Activated CD8-positive, alpha-beta T cell treated with anti-CD3 and anti-CD28 coated beads for 36 hours (primary cell): ENCODE data around the gene NF1. TPM values are rescaled to one million over a fixed set of nuclear protein-coding genes. Genes with fewer than 3 reads are reported as not detected.

ENCODE experiments used
- ATAC-seq: fragments of 200-7000 bp; cut with Tn5 transposase; one replicate; pipeline ENCODE4 v1.10.0; 2021; ENCODE audit warnings: mild to moderate bottlenecking, moderate library complexity
- CTCF ChIA-PET: fragments of 350-600 bp; sonication (Branson Sonifier 250); formaldehyde crosslinking; loops from one replicate; lab custom pipeline; 2021; ENCODE audit warnings: antibody characterized with exemption; lab: Charles Lee
- POLR2A ChIA-PET: fragments of 350-600 bp; sonication (Branson Sonifier 250); formaldehyde crosslinking; loops from one replicate; lab custom pipeline; 2021; ENCODE audit warnings: antibody characterized with exemption; lab: Charles Lee
- DNase-seq: peaks from one replicate; pipeline ENCODE4 v3.0.0-alpha.2; 2020
- H3K27ac Mint-ChIP-seq: one replicate; pipeline ENCODE4 v1.8.0; 2021; ENCODE audit warnings: mild to moderate bottlenecking, mixed read lengths
- H3K27me3 Mint-ChIP-seq: one replicate; pipeline ENCODE4 v1.8.0; 2021; ENCODE audit warnings: mixed read lengths
- H3K36me3 Mint-ChIP-seq: one replicate; pipeline ENCODE4 v1.8.0; 2021; ENCODE audit warnings: low read depth, mixed read lengths
- H3K4me1 Mint-ChIP-seq: one replicate; pipeline ENCODE4 v1.8.0; 2021; ENCODE audit warnings: low read depth, mixed read lengths
- H3K4me3 Mint-ChIP-seq: one replicate; pipeline ENCODE4 v1.8.0; 2021; ENCODE audit warnings: mild to moderate bottlenecking, moderate library complexity, mixed read lengths
- H3K9me3 Mint-ChIP-seq: one replicate; pipeline ENCODE4 v1.8.0; 2021; ENCODE audit warnings: mixed read lengths
- intact Hi-C: fragments of 100-400 bp; cut with micrococcal nuclease; formaldehyde crosslinking; loops from one replicate; pipeline ENCODE4 v1.10.0; 2022
- total RNA-seq, 2 experiments: library from RNA; stranded (reverse); gene quantifications; one replicate each; pipeline ENCODE4 v1.2.3, GENCODE V29; 2021
- TF ChIP-seq, protein P1 (sequence below): fragments of 200-600 bp; IDR thresholded peaks from one replicate; pipeline ENCODE4 v1.8.0; 2022; ENCODE audit warnings: antibody characterized with exemption, mild to moderate bottlenecking

NF1 gene
- total RNA-seq, 2 experiments from 2014 or later = 19.4 to 20.1 TPM

DNA sequence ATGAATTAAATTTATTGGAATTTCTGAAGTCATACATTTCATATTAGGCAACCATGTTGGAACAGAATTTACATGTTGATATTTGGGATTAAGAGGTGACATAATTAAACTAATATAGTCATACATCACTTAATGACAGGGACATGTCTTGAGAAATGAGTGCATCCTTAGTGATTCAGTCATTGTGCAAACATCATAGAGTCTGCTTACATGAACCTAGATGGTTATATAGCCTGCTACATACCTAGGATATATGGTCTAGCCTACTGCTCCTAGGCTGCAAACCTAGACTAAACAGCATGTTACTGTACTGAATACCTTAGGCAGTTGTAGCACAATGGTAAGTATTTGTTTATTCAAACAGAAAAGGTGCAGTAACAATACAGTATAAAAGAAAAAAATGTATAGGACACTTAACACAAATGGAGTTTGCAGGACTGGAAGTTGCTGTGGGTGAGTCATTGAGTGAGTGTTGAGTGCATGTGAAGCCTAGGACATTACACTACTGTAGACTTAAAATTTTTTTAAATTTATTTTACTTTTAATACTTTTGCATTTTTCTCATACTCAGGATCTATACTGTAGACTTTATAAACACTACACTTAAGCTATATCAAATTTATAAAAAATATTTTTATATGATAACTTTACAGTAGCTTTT lies 116.7 kb downstream of the NF1 start:
- intact Hi-C loops = no loop called here
- TF ChIP-seq, protein P1, sequence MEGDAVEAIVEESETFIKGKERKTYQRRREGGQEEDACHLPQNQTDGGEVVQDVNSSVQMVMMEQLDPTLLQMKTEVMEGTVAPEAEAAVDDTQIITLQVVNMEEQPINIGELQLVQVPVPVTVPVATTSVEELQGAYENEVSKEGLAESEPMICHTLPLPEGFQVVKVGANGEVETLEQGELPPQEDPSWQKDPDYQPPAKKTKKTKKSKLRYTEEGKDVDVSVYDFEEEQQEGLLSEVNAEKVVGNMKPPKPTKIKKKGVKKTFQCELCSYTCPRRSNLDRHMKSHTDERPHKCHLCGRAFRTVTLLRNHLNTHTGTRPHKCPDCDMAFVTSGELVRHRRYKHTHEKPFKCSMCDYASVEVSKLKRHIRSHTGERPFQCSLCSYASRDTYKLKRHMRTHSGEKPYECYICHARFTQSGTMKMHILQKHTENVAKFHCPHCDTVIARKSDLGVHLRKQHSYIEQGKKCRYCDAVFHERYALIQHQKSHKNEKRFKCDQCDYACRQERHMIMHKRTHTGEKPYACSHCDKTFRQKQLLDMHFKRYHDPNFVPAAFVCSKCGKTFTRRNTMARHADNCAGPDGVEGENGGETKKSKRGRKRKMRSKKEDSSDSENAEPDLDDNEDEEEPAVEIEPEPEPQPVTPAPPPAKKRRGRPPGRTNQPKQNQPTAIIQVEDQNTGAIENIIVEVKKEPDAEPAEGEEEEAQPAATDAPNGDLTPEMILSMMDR = no peak
- Mint-ChIP-seq H3K4me3 (no peak overlapping the region), H3K27me3 (no peaks in the 10 kb centered on the region), H3K27ac (no peak overlapping the region), H3K36me3 (no peaks in the 10 kb centered on the region), H3K9me3 (no peaks in the 10 kb centered on the region), H3K4me1 (no peaks in the 10 kb centered on the region)
- no peak for ATAC-seq
- POLR2A ChIA-PET = no interaction called here
- CTCF ChIA-PET = interaction anchor here (0.9 kb wide), 1 partner anchor 161 kb away, joined by 3 read pairs; no protein-coding TSS in a partner anchor
- no peak for DNase-seq

DNA sequence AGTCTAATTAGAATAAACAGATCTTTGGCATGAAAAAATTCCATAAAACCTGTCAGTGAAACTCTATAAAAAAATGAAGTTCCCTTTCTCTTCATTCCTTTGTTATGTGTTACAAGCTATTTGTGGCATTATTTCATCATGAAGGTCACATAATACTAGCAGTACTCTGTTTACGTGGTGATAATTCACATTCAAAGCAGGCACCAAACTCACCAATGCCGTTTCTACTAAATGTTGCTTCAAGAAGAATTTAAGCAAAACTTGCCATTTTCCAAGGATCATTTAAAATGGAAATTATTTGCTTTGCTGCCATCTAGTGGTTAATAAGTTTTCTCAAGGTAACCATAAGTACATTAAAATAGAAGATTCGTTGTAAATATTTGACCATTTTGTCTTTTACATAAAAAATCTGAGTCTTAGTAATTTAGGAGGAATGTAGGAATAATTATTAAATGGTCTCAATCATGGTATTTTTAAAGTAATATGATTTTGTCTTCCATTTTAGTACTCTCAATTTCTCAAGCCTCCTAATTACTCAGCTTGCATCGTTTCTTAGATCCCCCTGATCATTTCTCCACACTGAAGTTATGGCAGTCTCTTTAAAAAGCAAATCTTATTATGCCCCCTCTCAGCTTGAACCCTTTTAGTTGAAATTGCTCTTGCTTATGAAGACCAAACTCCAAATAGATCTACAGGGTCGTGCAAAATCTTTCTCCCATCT lies 121.4 kb downstream of the NF1 start:
- Mint-ChIP-seq H3K9me3 (no peaks in the 10 kb centered on the region), H3K27me3 (no peaks in the 10 kb centered on the region), H3K36me3 (no peaks in the 10 kb centered on the region), H3K4me3 (no peak overlapping the region), H3K4me1 (no peaks in the 10 kb centered on the region), H3K27ac (no peak overlapping the region)
- intact Hi-C loops = loop anchor here (5.0 kb wide), 1 partner anchor 204 kb away; no protein-coding TSS in a partner anchor
- TF ChIP-seq, protein P1 = peak; percentile 66
- POLR2A ChIA-PET = no interaction called here
- no peak for ATAC-seq
- no peak for DNase-seq
- CTCF ChIA-PET = interaction anchor here (0.6 to 3.8 kb wide), 37 partner anchors 8 to 311 kb away, joined by 3 to 18 read pairs (median 3); partner anchors contain the start of gene RNF135

DNA sequence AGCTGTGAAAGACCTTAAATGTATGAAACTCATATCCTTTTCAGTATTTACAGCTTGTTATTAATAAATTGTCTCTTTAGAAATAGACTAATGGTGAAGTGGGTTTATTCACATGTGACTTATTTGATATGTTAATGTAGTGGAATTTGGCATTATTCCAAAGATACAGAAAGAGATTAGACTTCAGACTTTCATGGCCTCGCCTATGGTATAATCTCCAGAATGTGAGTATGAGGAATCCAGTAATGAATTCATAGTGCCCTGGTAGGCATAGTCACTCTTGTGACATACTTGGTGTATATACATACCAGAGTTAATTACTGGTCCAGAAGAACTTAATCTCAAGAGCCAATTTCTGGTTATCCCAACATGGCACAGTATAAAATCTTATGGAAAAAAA lies 129.6 kb downstream of the NF1 start:
- Mint-ChIP-seq H3K27ac (no peak overlapping the region), H3K4me3 (no peak overlapping the region), H3K36me3 (no peaks in the 10 kb centered on the region), H3K27me3 (no peaks in the 10 kb centered on the region), H3K4me1 (peaks cover 2% of the 10 kb centered on the region), H3K9me3 (no peaks in the 10 kb centered on the region)
- no peak for ATAC-seq
- intact Hi-C loops = no loop called here
- POLR2A ChIA-PET = no interaction called here
- TF ChIP-seq, protein P1 = no peak
- CTCF ChIA-PET = interaction anchor here (0.9 kb wide), 1 partner anchor 148 kb away, joined by 3 read pairs; no protein-coding TSS in a partner anchor
- no peak for DNase-seq

DNA sequence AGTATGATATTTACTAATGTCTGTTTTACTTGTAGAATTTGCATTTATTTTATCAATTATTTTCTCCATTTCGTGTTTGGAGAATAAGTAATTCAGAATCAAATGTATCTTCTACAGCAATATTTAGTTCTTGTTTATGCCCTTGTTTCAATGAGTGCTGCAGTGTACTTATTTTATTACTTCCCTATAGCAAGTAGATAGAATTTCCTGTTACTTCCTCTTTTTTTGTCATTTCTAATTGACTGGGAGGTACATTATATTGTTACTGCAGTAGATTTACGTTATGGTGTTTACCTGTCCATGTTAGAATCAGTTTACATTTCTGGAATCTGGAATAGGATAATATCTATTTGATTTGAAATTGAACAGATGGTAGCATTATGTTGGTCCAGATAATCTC lies 131.1 kb downstream of the NF1 start:
- DNase-seq (no peak), ATAC-seq (no peak)
- H3K36me3 Mint-ChIP-seq = peaks cover 2% of the 10 kb centered on the region
- no peaks in the 10 kb centered on the region for H3K27me3 Mint-ChIP-seq
- H3K9me3 Mint-ChIP-seq = no peaks in the 10 kb centered on the region
- H3K4me3 Mint-ChIP-seq = no peak overlapping the region
- ChIA-PET CTCF (interaction anchor here (1.1 kb wide), 1 partner anchor 10 kb away, joined by 3 read pairs; no protein-coding TSS in a partner anchor), POLR2A (interaction anchor here (0.6 kb wide), 1 partner anchor 175 kb away, joined by 4 read pairs; no protein-coding TSS in a partner anchor)
- H3K27ac Mint-ChIP-seq = no peak overlapping the region
- TF ChIP-seq, protein P1 = no peak
- peaks cover 2% of the 10 kb centered on the region for H3K4me1 Mint-ChIP-seq
- intact Hi-C loops = no loop called here

DNA sequence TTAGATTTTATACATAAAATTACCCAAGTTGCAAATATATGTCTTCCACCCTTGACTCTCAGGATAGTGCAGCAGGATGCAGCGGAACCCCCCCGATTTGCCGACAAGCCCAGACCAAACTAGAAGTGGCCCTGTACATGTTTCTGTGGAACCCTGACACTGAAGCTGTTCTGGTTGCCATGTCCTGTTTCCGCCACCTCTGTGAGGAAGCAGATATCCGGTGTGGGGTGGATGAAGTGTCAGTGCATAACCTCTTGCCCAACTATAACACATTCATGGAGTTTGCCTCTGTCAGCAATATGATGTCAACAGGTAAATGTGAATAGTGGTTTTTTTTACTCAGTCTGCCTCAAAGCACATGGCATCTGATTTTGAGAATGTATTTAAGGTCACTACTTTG lies 131.6 kb downstream of the NF1 start:
- ATAC-seq = no peak
- H3K4me1 Mint-ChIP-seq = peaks cover 2% of the 10 kb centered on the region
- DNase-seq = peak; percentile 17
- no peaks in the 10 kb centered on the region for H3K9me3 Mint-ChIP-seq
- TF ChIP-seq, protein P1 = no peak
- ChIA-PET POLR2A (interaction anchor here (0.6 kb wide), 1 partner anchor 175 kb away, joined by 4 read pairs; no protein-coding TSS in a partner anchor), CTCF (no interaction called here)
- H3K36me3 Mint-ChIP-seq = peaks cover 2% of the 10 kb centered on the region
- intact Hi-C loops = no loop called here
- H3K27me3 Mint-ChIP-seq = no peaks in the 10 kb centered on the region
- H3K27ac Mint-ChIP-seq = no peak overlapping the region
- no peak overlapping the region for H3K4me3 Mint-ChIP-seq
